ENCODE results near the gene C6orf47.

C6orf47 gene

DNA sequence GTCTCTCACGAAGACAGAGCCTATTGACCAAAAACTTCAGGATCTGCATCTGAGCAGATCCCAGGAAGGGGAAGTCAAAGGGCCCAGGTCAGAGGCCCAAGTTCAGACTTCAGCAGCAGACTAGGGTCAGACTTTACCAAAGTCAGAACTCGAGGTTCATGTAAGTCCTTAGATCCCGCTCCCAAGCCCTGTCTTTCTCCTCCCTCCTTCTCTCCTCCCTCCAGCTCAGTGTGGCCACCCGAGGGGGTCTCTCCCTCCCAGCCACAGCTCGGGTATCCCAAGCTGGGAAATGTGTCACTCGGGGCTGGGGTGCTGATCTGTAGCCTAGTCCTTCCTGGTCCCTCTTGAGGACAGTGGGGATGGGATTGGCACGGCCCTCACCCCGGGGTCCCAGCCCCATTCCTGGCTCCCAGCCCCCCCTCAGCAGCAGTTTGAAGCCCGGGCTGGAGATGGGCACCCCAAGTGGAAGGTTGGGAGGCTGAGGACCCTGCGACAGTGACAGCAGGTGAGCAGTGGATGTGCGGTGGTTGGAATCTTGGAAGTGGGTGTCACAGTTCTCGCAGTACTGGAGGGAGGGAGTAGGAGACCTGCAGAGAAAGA lies 1.6 kb upstream of the C6orf47 start:
- no peak for TF ChIP-seq ZNF565 (CRISPR knock-in tag; conservative IDR thresholded peaks at IDR 0.05; ENCODE audit: low read depth)
- TF ChIP-seq ARNTL (CRISPR knock-in tag; IDR thresholded peaks at IDR 0.05; ENCODE audit: borderline replicate concordance, low read depth), result no peak
- TF ChIP-seq PPARA (CRISPR knock-in tag; IDR thresholded peaks at IDR 0.05; ENCODE audit: borderline replicate concordance), result no peak
- no peak for TF ChIP-seq ZNF70 (CRISPR knock-in tag; IDR thresholded peaks at IDR 0.05)
- no peak for TF ChIP-seq PATZ1 (CRISPR knock-in tag; IDR thresholded peaks at IDR 0.05; ENCODE audit: borderline replicate concordance)
- TF ChIP-seq ZFP30 (CRISPR knock-in tag; IDR thresholded peaks at IDR 0.05), result no peak
- TF ChIP-seq ZFP3 (CRISPR knock-in tag; IDR thresholded peaks at IDR 0.05), result no peak
- no peak for TF ChIP-seq OSR1 (CRISPR knock-in tag; IDR thresholded peaks at IDR 0.05)
- TF ChIP-seq ISL1 (CRISPR knock-in tag; IDR thresholded peaks at IDR 0.05), result no peak
- TF ChIP-seq GLIS3 (CRISPR knock-in tag; IDR thresholded peaks at IDR 0.05), result no peak
- no peak for TF ChIP-seq CSRNP3 (CRISPR knock-in tag; IDR thresholded peaks at IDR 0.05)
- TF ChIP-seq, protein P1, sequence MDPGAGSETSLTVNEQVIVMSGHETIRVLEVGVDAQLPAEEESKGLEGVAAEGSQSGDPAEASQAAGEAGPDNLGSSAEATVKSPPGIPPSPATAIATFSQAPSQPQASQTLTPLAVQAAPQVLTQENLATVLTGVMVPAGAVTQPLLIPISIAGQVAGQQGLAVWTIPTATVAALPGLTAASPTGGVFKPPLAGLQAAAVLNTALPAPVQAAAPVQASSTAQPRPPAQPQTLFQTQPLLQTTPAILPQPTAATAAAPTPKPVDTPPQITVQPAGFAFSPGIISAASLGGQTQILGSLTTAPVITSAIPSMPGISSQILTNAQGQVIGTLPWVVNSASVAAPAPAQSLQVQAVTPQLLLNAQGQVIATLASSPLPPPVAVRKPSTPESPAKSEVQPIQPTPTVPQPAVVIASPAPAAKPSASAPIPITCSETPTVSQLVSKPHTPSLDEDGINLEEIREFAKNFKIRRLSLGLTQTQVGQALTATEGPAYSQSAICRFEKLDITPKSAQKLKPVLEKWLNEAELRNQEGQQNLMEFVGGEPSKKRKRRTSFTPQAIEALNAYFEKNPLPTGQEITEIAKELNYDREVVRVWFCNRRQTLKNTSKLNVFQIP (CRISPR knock-in tag; IDR thresholded peaks at IDR 0.05; ENCODE audit: borderline replicate concordance, low read depth), result no peak
- TF ChIP-seq RARB (CRISPR knock-in tag; IDR thresholded peaks at IDR 0.05), result no peak
- TF ChIP-seq ZC3H10 (CRISPR knock-in tag; IDR thresholded peaks at IDR 0.05), result no peak
- no peak for ATAC-seq

GRCh38 chr6:31661262-31662123 lies 915 bp upstream of the C6orf47 start:
- TF ChIP-seq ESRRG (CRISPR knock-in tag; IDR thresholded peaks at IDR 0.05) (no peak), CSRNP3 (CRISPR knock-in tag; IDR thresholded peaks at IDR 0.05) (no peak), RARB (CRISPR knock-in tag; IDR thresholded peaks at IDR 0.05) (no peak), OSR1 (CRISPR knock-in tag; IDR thresholded peaks at IDR 0.05) (no peak), PATZ1 (CRISPR knock-in tag; IDR thresholded peaks at IDR 0.05; ENCODE audit: borderline replicate concordance) (no peak), GLIS3 (CRISPR knock-in tag; IDR thresholded peaks at IDR 0.05) (no peak), ZNF70 (CRISPR knock-in tag; IDR thresholded peaks at IDR 0.05) (no peak), BACH2 (CRISPR knock-in tag; IDR thresholded peaks at IDR 0.05; ENCODE audit: borderline replicate concordance) (no peak), CSDC2 (CRISPR knock-in tag; IDR thresholded peaks at IDR 0.05) (no peak), CREB5 (CRISPR knock-in tag; IDR thresholded peaks at IDR 0.05; ENCODE audit: low read depth) (no peak)
- TF ChIP-seq, protein P1 (CRISPR knock-in tag; IDR thresholded peaks at IDR 0.05; ENCODE audit: borderline replicate concordance, low read depth), result no peak
- no peak for ATAC-seq

Measured in SK-N-SH treated with all-trans-retinoic acid at 6 μM for 48 hours (cell line).